ENCODE measurements around the gene COPS9.

GRCh38 chr2:240127191-240127750 is 8.8 kb downstream of the COPS9 start:
- TF ChIP-seq CTCF (IDR thresholded peaks at IDR 0.05; ENCODE audit: low read depth, low read length) (no peak), EZH2phosphoT487 (IDR thresholded peaks at IDR 0.05; ENCODE audit: low read depth) (no peak)
